VCaP (cell line): Measurements from ENCODE around the gene OTOS.
A peak's percentile ranks its signal among the peaks of the same experiment; 100 is the strongest.

ENCODE experiments used
- H3K27ac ChIP-seq: fragments of 450-650 bp; 2 replicates; pipeline ENCODE4 v1.5.1; 2017
- CTCF ChIP-seq: fragments of 450-650 bp; conservative IDR thresholded peaks from 2 replicates; pipeline ENCODE4 v1.5.1; 2017; ENCODE audit warnings: mild to moderate bottlenecking, moderate library complexity

Gene OTOS

GRCh38 chr2:240132651-240132980, 7.8 kb downstream of the OTOS start:
- TF ChIP-seq CTCF = no peak
- no peak overlapping the region for H3K27ac ChIP-seq

- TF ChIP-seq CTCF = peak; percentile 23; the same call in 1 of the 2 replicates
- H3K27ac ChIP-seq = no peak overlapping the region
These were observed 8.4 kb downstream of the OTOS start for GRCh38 chr2:240131941-240132650.

GRCh38 chr2:240131296-240131695, 9.2 kb downstream of the OTOS start:
- H3K27ac ChIP-seq = no peak overlapping the region
- TF ChIP-seq CTCF = no peak

- no peak overlapping the region for H3K27ac ChIP-seq
- no peak for TF ChIP-seq CTCF
These were observed 9.9 kb downstream of the OTOS start for GRCh38 chr2:240130393-240131195.

GRCh38 chr2:240129731-240130392, 10.6 kb downstream of the OTOS start:
- no peak for TF ChIP-seq CTCF
- no peak overlapping the region for H3K27ac ChIP-seq

- H3K27ac ChIP-seq = no peak overlapping the region
- TF ChIP-seq CTCF = no peak
These were observed 11.1 kb downstream of the OTOS start for GRCh38 chr2:240129311-240129710.

- no peak overlapping the region for H3K27ac ChIP-seq
- TF ChIP-seq CTCF = no peak
These were observed 11.8 kb downstream of the OTOS start for GRCh38 chr2:240128608-240129145.
